Prostate gland (tissue), 2 donors: ENCODE results near the gene NECTIN4. TPM values are rescaled to one million over a fixed set of nuclear protein-coding genes. Genes with fewer than 3 reads are reported as not detected.

Experiments
- DNase-seq: peaks from one replicate; pipeline ENCODE4 v3.0.0-alpha.2; 2019; ENCODE audit warnings: low spot score
- H3K27ac ChIP-seq, 2 donors: fragments of 200-600 bp; sonication (generic); 2 replicates each; pipeline ENCODE4 v1.5.1; 2017 to 2019
- H3K27me3 ChIP-seq: fragments of 200-600 bp; sonication (generic); replicated peaks from 2 replicates; pipeline ENCODE4 v1.5.1; 2019; ENCODE audit not compliant: insufficient read depth
- H3K36me3 ChIP-seq, 2 donors: fragments of 200-600 bp; sonication (generic); 1 replicate in 1 of 2; 2 replicates in 1 of 2; pipeline versions ENCODE4 v1.5.1 to v1.8.1; 2017 to 2019
- H3K4me1 ChIP-seq: fragments of 200-600 bp; sonication (generic); replicated peaks from 2 replicates; pipeline ENCODE4 v1.5.1; 2019
- H3K4me3 ChIP-seq, 2 donors: fragments of 200-600 bp; sonication (generic); 2 replicates each; pipeline ENCODE4 v1.5.1; 2017 to 2019
- H3K9me3 ChIP-seq: fragments of 200-600 bp; sonication (generic); 2 replicates; pipeline ENCODE4 v1.5.1; 2017
- CTCF ChIP-seq, 4 experiments: fragments of 200-600 bp in 2 of 4; fragments of 450-650 bp in 2 of 4; sonication (generic) in 2 of 4; IDR thresholded peaks; 1 replicate in 3 of 4; 2 replicates in 1 of 4; pipeline ENCODE4 v1.5.1; 2016 to 2019; ENCODE audit warnings: antibody characterized with exemption in 4 of 4, mild to moderate bottlenecking in 2 of 4, moderate library complexity in 2 of 4
- POLR2A ChIP-seq: fragments of 450-650 bp; IDR thresholded peaks from one replicate; pipeline ENCODE4 v1.6.1; 2016; ENCODE audit warnings: antibody characterized with exemption, mild to moderate bottlenecking
- POLR2AphosphoS5 ChIP-seq: sonication (generic); formaldehyde crosslinking; IDR thresholded peaks from one replicate; pipeline ENCODE4 v1.6.1; 2017; ENCODE audit warnings: antibody characterized with exemption
- WGBS: methylation state at CpG from one replicate; pipeline ENCODE4 v1.1.5; 2018; 5-methylcytosine and 5-hydroxymethylcytosine counted together
- intact Hi-C: fragments of 100-400 bp; cut with DNase I; formaldehyde crosslinking; loops from one replicate; pipeline ENCODE4 v1.14.2; 2022
- total RNA-seq, 2 donors: library from RNA; depleted of rRNA; stranded (reverse); fragments of >200 nt; gene quantifications; one replicate each; pipeline ENCODE4 v1.1.0, GENCODE V29; 2016

NECTIN4 gene
- total RNA-seq, 2 donors from 2014 or later = 9.6 to 18.6 TPM

- intact Hi-C loops = loop anchor here (5.0 kb wide), 2 partner anchors 52 to 102 kb away; partner anchors contain the start of gene USF1
- no peaks in the 10 kb centered on the region for H3K27me3 ChIP-seq
- H3K9me3 ChIP-seq = no peaks in the 10 kb centered on the region
- no peak for TF ChIP-seq POLR2A
- TF ChIP-seq POLR2AphosphoS5 = no peak
- no peak for TF ChIP-seq CTCF (IDR thresholded peaks at IDR 0.05)
- no peaks in the 10 kb centered on the region for H3K36me3 ChIP-seq
- H3K4me3 ChIP-seq = peak overlapping the region; percentile 71 to 76
- H3K27ac ChIP-seq = no peak overlapping the region
- 66% methylated on average over 9 of the region's 9 CpGs for WGBS
- H3K4me1 ChIP-seq = no peaks in the 10 kb centered on the region
- no peak for DNase-seq
Observed at GRCh38 chr1:161099090-161099802, 9.9 kb upstream of the NECTIN4 start.

- peak in 2 of 4 experiments; percentile 46 to 51 for TF ChIP-seq CTCF (IDR thresholded peaks at IDR 0.05)
- TF ChIP-seq POLR2AphosphoS5 = peak; percentile 79
- TF ChIP-seq POLR2A = peak; percentile 31
- Histone ChIP-seq H3K36me3 (no peaks in the 10 kb centered on the region), H3K4me1 (no peaks in the 10 kb centered on the region), H3K9me3 (no peaks in the 10 kb centered on the region), H3K27ac (peak within 1 kb of the TSS; percentile 57 to 67), H3K4me3 (peak within 1 kb of the TSS; percentile 71 to 76), H3K27me3 (no peaks in the 10 kb centered on the region)
- peak; percentile 84 for DNase-seq
- WGBS = 4% methylated on average over 58 of the region's 71 CpGs
- intact Hi-C loops = loop anchor here (5.0 kb wide), 2 partner anchors 51 to 101 kb away; partner anchors contain the start of gene USF1
Observed at GRCh38 chr1:161098210-161099068, 9.1 kb upstream of the NECTIN4 start, which contains the start of gene KLHDC9. TSS of gene KLHDC9 (plus strand) at chr1:161098361. CDS start at chr1:161098536, 175 bp downstream.

- TF ChIP-seq CTCF (IDR thresholded peaks at IDR 0.05) = no peak
- no peak for TF ChIP-seq POLR2AphosphoS5
- TF ChIP-seq POLR2A = no peak
- DNase-seq = no peak
- H3K36me3 ChIP-seq = no peaks in the 10 kb centered on the region
- H3K4me1 ChIP-seq = no peaks in the 10 kb centered on the region
- H3K4me3 ChIP-seq = no peak overlapping the region
- H3K27me3 ChIP-seq = no peaks in the 10 kb centered on the region
- H3K27ac ChIP-seq = no peak overlapping the region
- intact Hi-C loops = loop anchor here (5.0 kb wide), 2 partner anchors 49 to 99 kb away; partner anchors contain the start of gene USF1
- 21% methylated on average over 1 of the region's 1 CpG for WGBS
- no peaks in the 10 kb centered on the region for H3K9me3 ChIP-seq
Observed at GRCh38 chr1:161096530-161096929, 7.2 kb upstream of the NECTIN4 start.

GRCh38 chr1:161096015-161096414 lies 6.7 kb upstream of the NECTIN4 start:
- no peak overlapping the region for H3K27ac ChIP-seq
- H3K4me1 ChIP-seq = no peaks in the 10 kb centered on the region
- intact Hi-C loops = loop anchor here (5.0 kb wide), 2 partner anchors 49 to 99 kb away; partner anchors contain the start of gene USF1
- no peaks in the 10 kb centered on the region for H3K9me3 ChIP-seq
- 92% methylated on average over 2 of the region's 2 CpGs for WGBS
- TF ChIP-seq POLR2A (no peak), CTCF (IDR thresholded peaks at IDR 0.05) (no peak), POLR2AphosphoS5 (no peak)
- H3K36me3 ChIP-seq = no peaks in the 10 kb centered on the region
- DNase-seq = no peak
- H3K4me3 ChIP-seq = no peak overlapping the region
- no peaks in the 10 kb centered on the region for H3K27me3 ChIP-seq
